CD14-positive monocyte (primary cell): ENCODE results near the gene TFDP2. TPM values are rescaled to one million over a fixed set of nuclear protein-coding genes. Genes with fewer than 3 reads are reported as not detected.

Experiments used
- DNase-seq, 3 donors: peaks; one replicate each; pipeline ENCODE4 v3.0.0-alpha.2; 2011 to 2022
- H2AFZ ChIP-seq: 2 replicates; pipeline ENCODE4 v1.6.0; 2012; ENCODE audit warnings: mild to moderate bottlenecking, low read depth, low read length, inconsistent platforms; ENCODE audit not compliant: insufficient read depth, poor library complexity, severe bottlenecking
- H3K27ac ChIP-seq, 2 donors: 1 replicate in 1 of 2; 2 replicates in 1 of 2; pipeline ENCODE4 v1.5.1; 2012 to 2013; ENCODE audit warnings: low read length in 2 of 2, control low read depth in 1 of 2, inconsistent platforms in 1 of 2, low read depth in 1 of 2, mild to moderate bottlenecking in 1 of 2
- H3K27me3 ChIP-seq, 2 donors: one replicate each; pipeline versions ENCODE4 v1.6.0 to v1.6.1; 2011 to 2013; ENCODE audit warnings: low read length in 2 of 2; ENCODE audit not compliant: control insufficient read depth in 2 of 2, insufficient read depth in 2 of 2
- H3K36me3 ChIP-seq, 2 donors: replicated peaks in 1 of 2; 1 replicate in 1 of 2; 2 replicates in 1 of 2; pipeline versions ENCODE4 v1.5.1 to v1.6.1; 2012 to 2013; ENCODE audit warnings: low read length in 2 of 2, control low read depth in 1 of 2, inconsistent platforms in 1 of 2, mild to moderate bottlenecking in 1 of 2; ENCODE audit not compliant: insufficient read depth in 2 of 2, control insufficient read depth in 1 of 2
- H3K4me1 ChIP-seq, 2 donors: 1 replicate in 1 of 2; 2 replicates in 1 of 2; pipeline versions ENCODE4 v1.5.1 to v1.6.1; 2012 to 2013; ENCODE audit warnings: low read length in 2 of 2, control low read depth in 1 of 2, inconsistent platforms in 1 of 2, mild to moderate bottlenecking in 1 of 2, moderate library complexity in 1 of 2; ENCODE audit not compliant: insufficient read depth in 2 of 2, control insufficient read depth in 1 of 2
- H3K4me2 ChIP-seq: replicated peaks from 2 replicates; pipeline ENCODE3; 2012; ENCODE audit warnings: low read length, moderate library complexity, mild to moderate bottlenecking; ENCODE audit not compliant: poor library complexity, severe bottlenecking; ENCODE audit errors: extremely low read depth
- H3K4me3 ChIP-seq, 3 experiments: fragments of 200-600 bp in 1 of 3; sonication (generic) in 1 of 3; replicated peaks in 1 of 3; 1 replicate in 2 of 3; 2 replicates in 1 of 3; pipeline ENCODE4 v1.5.1; 2011 to 2013; ENCODE audit warnings: low read length in 3 of 3, mild to moderate bottlenecking in 3 of 3, control low read depth in 2 of 3, low read depth in 2 of 3, inconsistent platforms in 1 of 3, moderate library complexity in 1 of 3
- H3K79me2 ChIP-seq: 2 replicates; pipeline ENCODE4 v1.6.0; 2012; ENCODE audit warnings: mild to moderate bottlenecking, control low read depth, inconsistent platforms, low read length, moderate library complexity; ENCODE audit not compliant: insufficient read depth
- H3K9ac ChIP-seq: 2 replicates; pipeline ENCODE4 v1.6.0; 2017; ENCODE audit warnings: low read length, mild to moderate bottlenecking; ENCODE audit not compliant: insufficient read depth, poor library complexity, severe bottlenecking
- H3K9me3 ChIP-seq, 2 donors: replicated peaks in 1 of 2; 1 replicate in 1 of 2; 2 replicates in 1 of 2; pipeline versions ENCODE4 v1.5.1 to v1.6.1; 2012 to 2013; ENCODE audit warnings: low read length in 2 of 2, control low read depth in 1 of 2; ENCODE audit not compliant: control insufficient read depth in 1 of 2, insufficient read depth in 1 of 2
- H4K20me1 ChIP-seq: 2 replicates; pipeline ENCODE4 v1.6.0; 2012; ENCODE audit warnings: mild to moderate bottlenecking, low read length, control low read depth, moderate library complexity; ENCODE audit not compliant: insufficient read depth
- H3K27ac Mint-ChIP-seq, 7 donors: one replicate each; pipeline ENCODE4 v1.8.0; 2020; ENCODE audit warnings: mild to moderate bottlenecking in 7 of 7, mixed read lengths in 7 of 7, moderate library complexity in 6 of 7, inconsistent platforms in 2 of 7
- H3K27me3 Mint-ChIP-seq, 3 donors: one replicate each; pipeline ENCODE4 v1.8.0; 2021 to 2022; ENCODE audit warnings: low read depth in 3 of 3, mild to moderate bottlenecking in 3 of 3, mixed read lengths in 3 of 3, moderate library complexity in 3 of 3, inconsistent platforms in 1 of 3
- H3K36me3 Mint-ChIP-seq, 2 donors: one replicate each; pipeline ENCODE4 v1.8.0; 2020; ENCODE audit warnings: mixed read lengths in 2 of 2, inconsistent platforms in 1 of 2, mild to moderate bottlenecking in 1 of 2
- H3K4me1 Mint-ChIP-seq: one replicate; pipeline ENCODE4 v1.8.0; 2020; ENCODE audit warnings: mild to moderate bottlenecking, mixed read lengths
- H3K4me3 Mint-ChIP-seq, 2 donors: one replicate each; pipeline ENCODE4 v1.8.0; 2020; ENCODE audit warnings: mild to moderate bottlenecking in 2 of 2, mixed read lengths in 2 of 2, moderate library complexity in 1 of 2
- H3K9me3 Mint-ChIP-seq, 7 donors: one replicate each; pipeline ENCODE4 v1.8.0; 2020 to 2022; ENCODE audit warnings: mixed read lengths in 7 of 7, mild to moderate bottlenecking in 6 of 7, moderate library complexity in 6 of 7, inconsistent platforms in 2 of 7
- CTCF ChIP-seq: fragments of 200-600 bp; IDR thresholded peaks from one replicate; pipeline ENCODE4 v1.8.0; 2022; ENCODE audit warnings: antibody characterized with exemption, mild to moderate bottlenecking
- WGBS: methylation state at CpG from one replicate; pipeline ENCODE4 v1.1.5; 2013; ENCODE audit warnings: missing lambda C conversion rate; ENCODE audit not compliant: insufficient coverage; 5-methylcytosine and 5-hydroxymethylcytosine counted together
- intact Hi-C, 2 donors: fragments of 100-400 bp; cut with micrococcal nuclease; formaldehyde crosslinking; loops; one replicate each; pipeline versions ENCODE4 v1.15.0 to v1.15.1; 2023
- polyA plus RNA-seq, 3 donors: library from polyadenylated mRNA; depleted of rRNA in 1 of 3; unstranded in 2 of 3; stranded (reverse) in 1 of 3; fragments of 300-500 nt in 2 of 3; fragments of >200 nt in 1 of 3; fragmentation: Illumina TruSeq in 2 of 3; gene quantifications; 1 replicate in 2 of 3; 2 replicates in 1 of 3; pipeline ENCODE4 v1.2.3, GENCODE V29; 2012 to 2021

The TFDP2 gene
- polyA plus RNA-seq, 3 donors: 1.1 to 3.5 (median 1.7) TPM

DNA sequence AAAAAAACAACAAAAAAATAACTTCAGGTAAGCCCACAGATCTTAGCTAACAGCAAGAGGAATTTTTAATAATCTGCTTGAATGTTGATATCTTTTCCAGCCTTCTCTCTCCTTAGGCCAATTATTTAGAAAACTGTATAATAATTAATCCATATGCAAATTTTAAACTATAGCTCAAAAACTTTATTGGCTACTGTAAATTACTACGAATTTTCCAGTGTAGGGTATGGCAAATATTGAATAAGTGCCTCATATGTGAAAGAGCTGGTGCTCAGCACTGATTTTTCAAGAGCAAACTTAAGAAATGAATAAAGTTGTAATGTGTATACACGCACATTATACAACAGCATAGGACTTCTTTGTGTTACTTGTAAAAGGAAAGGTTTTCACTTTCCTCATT, 123.0 kb downstream of the TFDP2 start:
- H3K27me3 ChIP-seq: no peaks in the 10 kb centered on the region
- no peak for TF ChIP-seq CTCF
- Mint-ChIP-seq H3K27me3 (peaks cover 0 to 1% (median 0%) of the 10 kb centered on the region in 3 donors), H3K4me1 (peaks cover 32% of the 10 kb centered on the region), H3K4me3 (no peak overlapping the region), H3K27ac (peak overlapping the region in 1 of 7 donors; percentile 64), H3K9me3 (no peaks in the 10 kb centered on the region), H3K36me3 (no peaks in the 10 kb centered on the region)
- H3K4me1 ChIP-seq: peaks cover 5 to 25% of the 10 kb centered on the region in 2 donors
- peaks cover 15% of the 10 kb centered on the region for H3K79me2 ChIP-seq
- H3K36me3 ChIP-seq: no peaks in the 10 kb centered on the region
- DNase-seq: no peak
- no peak overlapping the region for H3K9ac ChIP-seq
- no CpG with 5 or more reads among the region's 2 CpGs for WGBS
- intact Hi-C loops: no loop called here
- no peak overlapping the region for H2AFZ ChIP-seq
- no peaks in the 10 kb centered on the region for H3K9me3 ChIP-seq
- no peaks in the 10 kb centered on the region for H4K20me1 ChIP-seq
- no peak overlapping the region for H3K4me2 ChIP-seq
- H3K4me3 ChIP-seq: no peak overlapping the region
- H3K27ac ChIP-seq: no peak overlapping the region

DNA sequence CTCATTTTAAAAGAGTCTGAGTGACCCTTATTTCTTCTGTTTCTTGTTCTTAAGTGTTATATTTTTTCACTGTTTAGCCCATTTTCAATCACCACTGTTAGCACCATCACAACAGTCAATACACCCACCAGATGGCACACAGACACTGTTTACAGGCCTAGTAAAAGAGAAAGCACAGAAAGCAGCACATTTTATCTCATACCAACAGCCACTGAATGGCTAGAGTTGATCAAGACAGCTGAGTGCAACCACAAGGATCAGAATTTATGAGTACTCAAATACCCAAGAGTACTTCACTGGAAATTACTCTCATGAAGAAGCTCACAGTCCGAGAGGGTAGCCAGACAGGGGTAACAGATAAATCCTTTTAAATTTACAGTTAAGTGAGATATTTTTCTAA, 127.0 kb downstream of the TFDP2 start:
- no peak for DNase-seq
- H3K9ac ChIP-seq: no peak overlapping the region
- H3K4me1 Mint-ChIP-seq: peaks cover 36% of the 10 kb centered on the region

More for the DNA sequence above, 127.0 kb downstream of the TFDP2 start:
- Mint-ChIP-seq H3K27ac (peak overlapping the region in 1 of 7 donors; percentile 66), H3K27me3 (peaks cover 0 to 1% (median 1%) of the 10 kb centered on the region in 3 donors), H3K4me3 (no peak overlapping the region), H3K36me3 (no peaks in the 10 kb centered on the region), H3K9me3 (no peaks in the 10 kb centered on the region)
- Histone ChIP-seq H3K79me2 (peaks cover 15% of the 10 kb centered on the region), H3K4me2 (peak overlapping the region; percentile 28), H3K27me3 (no peaks in the 10 kb centered on the region), H3K9me3 (no peaks in the 10 kb centered on the region), H3K4me3 (no peak overlapping the region), H2AFZ (peak overlapping the region; percentile 59), H4K20me1 (no peaks in the 10 kb centered on the region), H3K27ac (peak overlapping the region in 1 of 2 donors; percentile 49), H3K36me3 (no peaks in the 10 kb centered on the region), H3K4me1 (peaks cover 16 to 37% of the 10 kb centered on the region in 2 donors)
- TF ChIP-seq CTCF: no peak
- no CpG with 5 or more reads among the region's 1 CpG for WGBS
- intact Hi-C loops: no loop called here
